HEK293 (cell line): ENCODE results near the gene HSPA2.
"Not testable (repeated sequence)": the region's sequence is repeated elsewhere in the genome, so short reads cannot be mapped to it uniquely, and the experiment has no call there.

Source experiments
- CTCF ChIA-PET: fragments of 350-600 bp; formaldehyde crosslinking; extraction: SDS; loops from one replicate; lab custom pipeline; 2021; ENCODE audit warnings: antibody characterized with exemption; lab: Yijun Ruan, JAX
- POLR2A ChIA-PET: fragments of 300-600 bp; formaldehyde crosslinking; extraction: SDS; loops from one replicate; lab custom pipeline; 2020; ENCODE audit warnings: antibody characterized with exemption, inconsistent platforms; lab: Yijun Ruan, JAX
- H3K27ac ChIP-seq: fragments of 200-500 bp; sonication (Bioruptor generic); 2 replicates; pipeline ENCODE4 v1.5.1; 2014; ENCODE audit warnings: low read depth, low read length, control low read depth, inconsistent platforms; ENCODE audit errors: extremely low read depth
- H3K36me3 ChIP-seq, 2 experiments: fragments of 200-500 bp in 1 of 2; sonication (Bioruptor generic) in 1 of 2; 1 replicate in 1 of 2; 2 replicates in 1 of 2; pipeline ENCODE4 v1.5.1; 2014 to 2017; ENCODE audit warnings: inconsistent platforms in 2 of 2, low read length in 2 of 2; ENCODE audit not compliant: control insufficient read depth in 2 of 2, insufficient read depth in 1 of 2
- H3K4me1 ChIP-seq: fragments of 200-500 bp; sonication (Bioruptor generic); 2 replicates; pipeline ENCODE4 v1.5.1; 2014; ENCODE audit warnings: mild to moderate bottlenecking, low read length, inconsistent platforms; ENCODE audit not compliant: control insufficient read depth, insufficient read depth
- H3K4me3 ChIP-seq: 2 replicates; pipeline ENCODE4 v1.5.1; 2011; ENCODE audit warnings: low read depth, mild to moderate bottlenecking, control low read depth, low read length, moderate library complexity
- H3K9me3 ChIP-seq: fragments of 200-500 bp; sonication (Bioruptor generic); 2 replicates; pipeline ENCODE4 v1.5.1; 2014; ENCODE audit warnings: low read depth, low read length, inconsistent platforms; ENCODE audit not compliant: control insufficient read depth, insufficient read depth
- EGR2 ChIP-seq: fragments of 450-650 bp; formaldehyde crosslinking; IDR thresholded peaks from 2 replicates; pipeline ENCODE4 v1.5.1; 2016; ENCODE audit warnings: low read depth, missing biosample characterization, missing genetic modification characterization
- FEZF1 ChIP-seq: fragments of 450-650 bp; formaldehyde crosslinking; IDR thresholded peaks from 2 replicates; pipeline ENCODE4 v1.5.1; 2016; ENCODE audit warnings: missing biosample characterization, missing genetic modification characterization
- KLF1 ChIP-seq: fragments of 450-650 bp; formaldehyde crosslinking; IDR thresholded peaks from 2 replicates; pipeline ENCODE4 v1.5.1; 2016; ENCODE audit warnings: missing biosample characterization, missing genetic modification characterization
- SCRT2 ChIP-seq: fragments of 450-650 bp; formaldehyde crosslinking; IDR thresholded peaks from 2 replicates; pipeline ENCODE4 v1.5.1; 2016; ENCODE audit warnings: missing biosample characterization, missing genetic modification characterization
- SP2 ChIP-seq: fragments of 450-650 bp; formaldehyde crosslinking; IDR thresholded peaks from 2 replicates; pipeline ENCODE4 v1.5.1; 2016; ENCODE audit warnings: missing biosample characterization, missing genetic modification characterization
- TRIM28 ChIP-seq: IDR thresholded peaks from 2 replicates; pipeline ENCODE4 v1.6.1; 2011; ENCODE audit warnings: low read length, control low read depth, borderline replicate concordance
- ZBTB48 ChIP-seq: fragments of 450-650 bp; formaldehyde crosslinking; IDR thresholded peaks from 2 replicates; pipeline ENCODE4 v1.5.1; 2016; ENCODE audit warnings: missing biosample characterization, missing genetic modification characterization
- ZFP3 ChIP-seq: fragments of 450-650 bp; formaldehyde crosslinking; IDR thresholded peaks from 2 replicates; pipeline ENCODE4 v1.5.1; 2016; ENCODE audit warnings: low read depth, missing biosample characterization, missing genetic modification characterization
- ZNF132 ChIP-seq: fragments of 450-650 bp; formaldehyde crosslinking; IDR thresholded peaks from 2 replicates; pipeline ENCODE4 v1.5.1; 2017; ENCODE audit warnings: missing biosample characterization, missing genetic modification characterization, borderline replicate concordance
- ZNF140 ChIP-seq: fragments of 450-650 bp; formaldehyde crosslinking; IDR thresholded peaks from 2 replicates; pipeline ENCODE4 v1.5.1; 2016; ENCODE audit warnings: missing biosample characterization, missing genetic modification characterization
- ZNF18 ChIP-seq: fragments of 450-650 bp; formaldehyde crosslinking; IDR thresholded peaks from 2 replicates; pipeline ENCODE4 v1.5.1; 2016; ENCODE audit warnings: missing biosample characterization, missing genetic modification characterization
- ZNF23 ChIP-seq: fragments of 450-650 bp; formaldehyde crosslinking; IDR thresholded peaks from 2 replicates; pipeline ENCODE4 v1.5.1; 2016; ENCODE audit warnings: missing biosample characterization, missing genetic modification characterization, borderline replicate concordance
- ZNF24 ChIP-seq: fragments of 450-650 bp; formaldehyde crosslinking; IDR thresholded peaks from 2 replicates; pipeline ENCODE4 v1.5.1; 2016; ENCODE audit warnings: missing biosample characterization, missing genetic modification characterization
- ZNF274 ChIP-seq, 2 experiments: fragments of 200-500 bp in 1 of 2; fragments of 450-650 bp in 1 of 2; sonication (Bioruptor generic) in 1 of 2; formaldehyde crosslinking in 1 of 2; IDR thresholded peaks; 2 replicates each; pipeline versions ENCODE4 v1.5.1 to v1.6.1; 2014 to 2016; ENCODE audit warnings: borderline replicate concordance in 1 of 2, inconsistent platforms in 1 of 2, low read length in 1 of 2, missing biosample characterization in 1 of 2, missing genetic modification characterization in 1 of 2
- ZNF354C ChIP-seq: fragments of 450-650 bp; formaldehyde crosslinking; IDR thresholded peaks from 2 replicates; pipeline ENCODE4 v1.5.1; 2016; ENCODE audit warnings: missing biosample characterization, missing genetic modification characterization, low read depth, borderline replicate concordance
- ZNF558 ChIP-seq: fragments of 450-650 bp; formaldehyde crosslinking; IDR thresholded peaks from 2 replicates; pipeline ENCODE4 v1.5.1; 2016; ENCODE audit warnings: missing biosample characterization, missing genetic modification characterization
- ZNF624 ChIP-seq: fragments of 450-650 bp; formaldehyde crosslinking; IDR thresholded peaks from 2 replicates; pipeline ENCODE4 v1.5.1; 2017; ENCODE audit warnings: missing biosample characterization, missing genetic modification characterization
- ZNF629 ChIP-seq: fragments of 450-650 bp; formaldehyde crosslinking; IDR thresholded peaks from 2 replicates; pipeline ENCODE4 v1.5.1; 2017; ENCODE audit warnings: missing biosample characterization, missing genetic modification characterization
- ZNF664 ChIP-seq: fragments of 450-650 bp; formaldehyde crosslinking; IDR thresholded peaks from 2 replicates; pipeline ENCODE4 v1.5.1; 2016; ENCODE audit warnings: missing biosample characterization, missing genetic modification characterization
- ZNF670 ChIP-seq: fragments of 450-650 bp; formaldehyde crosslinking; IDR thresholded peaks from 2 replicates; pipeline ENCODE4 v1.5.1; 2016; ENCODE audit warnings: missing biosample characterization, missing genetic modification characterization, low read depth
- ZNF701 ChIP-seq: fragments of 450-650 bp; formaldehyde crosslinking; IDR thresholded peaks from 2 replicates; pipeline ENCODE4 v1.5.1; 2016; ENCODE audit warnings: missing biosample characterization, missing genetic modification characterization
- ZNF747 ChIP-seq: fragments of 450-650 bp; formaldehyde crosslinking; IDR thresholded peaks from 2 replicates; pipeline ENCODE4 v1.5.1; 2016; ENCODE audit warnings: missing biosample characterization, missing genetic modification characterization
- ZNF76 ChIP-seq: fragments of 450-650 bp; formaldehyde crosslinking; IDR thresholded peaks from 2 replicates; pipeline ENCODE4; 2016; ENCODE audit warnings: low read depth, missing biosample characterization, missing genetic modification characterization, borderline replicate concordance
- ZNF776 ChIP-seq: fragments of 450-650 bp; formaldehyde crosslinking; IDR thresholded peaks from 2 replicates; pipeline ENCODE4 v1.5.0; 2017; ENCODE audit warnings: missing biosample characterization, missing genetic modification characterization, borderline replicate concordance
- ZNF791 ChIP-seq: fragments of 450-650 bp; formaldehyde crosslinking; IDR thresholded peaks from 2 replicates; pipeline ENCODE4 v1.5.1; 2016; ENCODE audit warnings: missing biosample characterization, missing genetic modification characterization

HSPA2 gene

DNA sequence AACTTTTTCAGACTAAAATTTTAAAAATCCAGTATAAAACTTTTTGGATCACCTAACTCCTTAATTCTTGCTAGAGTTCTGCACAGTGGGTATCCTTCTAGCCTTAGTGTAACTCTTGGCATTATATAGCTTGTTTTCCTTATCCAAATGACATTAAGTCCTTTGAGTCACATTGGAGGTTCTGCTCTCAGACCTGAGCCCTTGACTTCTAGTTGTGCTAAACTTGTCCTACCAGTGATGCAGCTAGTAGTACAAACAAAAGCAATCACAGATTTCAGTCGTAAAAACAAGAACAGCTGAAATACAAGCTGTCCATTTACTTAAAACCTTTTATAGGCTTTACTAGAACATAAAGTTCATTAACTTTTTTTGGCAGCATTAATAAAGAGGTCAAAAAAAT lies 25.5 kb upstream of the HSPA2 start:
- POLR2A ChIA-PET = interaction anchor here (0.6 to 2.3 kb wide), 2 partner anchors 10 to 159 kb away, joined by 4 to 12 read pairs; partner anchors contain the start of gene ZBTB1

GRCh38 chr14:64516969-64517368 lies 23.6 kb upstream of the HSPA2 start:
- no peak overlapping the region for H3K4me3 ChIP-seq
- CTCF ChIA-PET = interaction anchor here (0.6 to 1.2 kb wide), 2 partner anchors 11 to 87 kb away, joined by 3 to 6 read pairs; no protein-coding TSS in a partner anchor
- POLR2A ChIA-PET = interaction anchor here (0.6 kb wide), 1 partner anchor 84 kb away, joined by 4 read pairs; no protein-coding TSS in a partner anchor
- peaks cover 6% of the 10 kb centered on the region; the same call in 1 of the 2 replicates for H3K4me1 ChIP-seq
- TF ChIP-seq SP2 (no peak), ZNF670 (tag by site-specific recombination) (no peak), ZFP3 (tag by site-specific recombination) (no peak), ZNF23 (tag by site-specific recombination) (no peak), ZNF791 (no peak), FEZF1 (no peak), ZNF140 (tag by site-specific recombination) (no peak), ZNF24 (no peak), EGR2 (tag by site-specific recombination) (no peak)
- H3K36me3 ChIP-seq = peaks cover 4 to 7% of the 10 kb centered on the region in 2 experiments
- H3K27ac ChIP-seq = no peak overlapping the region
- H3K9me3 ChIP-seq = no peaks in the 10 kb centered on the region

More for the DNA sequence above, 25.5 kb upstream of the HSPA2 start:
- H3K9me3 ChIP-seq = no peaks in the 10 kb centered on the region
- no peak overlapping the region for H3K4me3 ChIP-seq
- no peaks in the 10 kb centered on the region; a peak in 2 of 3 replicates for H3K36me3 ChIP-seq
- H3K4me1 ChIP-seq = peaks cover 10% of the 10 kb centered on the region
- no peak overlapping the region for H3K27ac ChIP-seq
- TF ChIP-seq ZNF664 (tag by site-specific recombination) = no peak
- no peak for TF ChIP-seq ZBTB48 (tag by site-specific recombination)
- CTCF ChIA-PET = interaction anchor here (0.7 to 1.2 kb wide), 2 partner anchors 62 to 122 kb away, joined by 4 to 6 read pairs; no protein-coding TSS in a partner anchor

GRCh38 chr14:64517667-64518066 lies 22.9 kb upstream of the HSPA2 start:
- H3K27ac ChIP-seq, POLR2A ChIA-PET, H3K9me3 ChIP-seq, H3K4me1 ChIP-seq, CTCF ChIA-PET, H3K4me3 ChIP-seq: not testable (repeated sequence)
- peaks cover 9 to 14% of the 10 kb centered on the region in 2 experiments for H3K36me3 ChIP-seq

GRCh38 chr14:64518229-64518628 lies 22.3 kb upstream of the HSPA2 start:
- CTCF ChIA-PET = interaction anchor here (4.7 kb wide), 1 partner anchor 8 kb away, joined by 29 read pairs; no protein-coding TSS in a partner anchor
- Histone ChIP-seq H3K4me1 (peaks cover 6% of the 10 kb centered on the region; the same call in 1 of the 2 replicates), H3K9me3 (no peaks in the 10 kb centered on the region), H3K27ac (no peak overlapping the region), H3K36me3 (peaks cover 9 to 19% of the 10 kb centered on the region in 2 experiments)
- TF ChIP-seq ZNF76 (no peak), KLF1 (tag by site-specific recombination) (no peak), ZNF776 (no peak)
- TF ChIP-seq, all 188 proteins: peak for 0
- POLR2A ChIA-PET = interaction anchor here (1.2 kb wide), 1 partner anchor 13 kb away, joined by 3 read pairs; the partner anchor contains the start of gene ZBTB1
- H3K4me3 ChIP-seq = no peak overlapping the region

- Histone ChIP-seq H3K9me3 (no peaks in the 10 kb centered on the region), H3K4me1 (peaks cover 6% of the 10 kb centered on the region; the same call in 1 of the 2 replicates), H3K36me3 (peaks cover 14 to 21% of the 10 kb centered on the region in 2 experiments), H3K27ac (no peak overlapping the region), H3K4me3 (no peak overlapping the region)
- POLR2A ChIA-PET = interaction anchor here (0.7 kb wide), 1 partner anchor 17 kb away, joined by 3 read pairs; no protein-coding TSS in a partner anchor
- CTCF ChIA-PET = interaction anchor here (4.7 kb wide), 1 partner anchor 10 kb away, joined by 29 read pairs; no protein-coding TSS in a partner anchor
- TF ChIP-seq SCRT2 (tag by site-specific recombination) (no peak), ZNF274 (IDR thresholded peaks at IDR 0.05; ENCODE audit: low read length) (no peak), ZNF274 (tag by site-specific recombination; IDR thresholded peaks at IDR 0.05; ENCODE audit: borderline replicate concordance) (no peak), ZNF24 (no peak), ZNF23 (tag by site-specific recombination) (no peak), TRIM28 (no peak), ZNF624 (tag by site-specific recombination) (no peak), ZNF18 (tag by site-specific recombination) (no peak), ZNF558 (tag by site-specific recombination) (no peak), ZNF701 (tag by site-specific recombination) (no peak), ZNF629 (no peak), ZNF747 (no peak), ZNF132 (no peak), ZNF354C (tag by site-specific recombination) (no peak)
Measured at GRCh38 chr14:64520699-64521098, 19.8 kb upstream of the HSPA2 start.
